Measurements from ENCODE around the gene CCDC175.
A peak's percentile ranks its signal among the peaks of the same experiment; 100 is the strongest.

CCDC175 gene

DNA sequence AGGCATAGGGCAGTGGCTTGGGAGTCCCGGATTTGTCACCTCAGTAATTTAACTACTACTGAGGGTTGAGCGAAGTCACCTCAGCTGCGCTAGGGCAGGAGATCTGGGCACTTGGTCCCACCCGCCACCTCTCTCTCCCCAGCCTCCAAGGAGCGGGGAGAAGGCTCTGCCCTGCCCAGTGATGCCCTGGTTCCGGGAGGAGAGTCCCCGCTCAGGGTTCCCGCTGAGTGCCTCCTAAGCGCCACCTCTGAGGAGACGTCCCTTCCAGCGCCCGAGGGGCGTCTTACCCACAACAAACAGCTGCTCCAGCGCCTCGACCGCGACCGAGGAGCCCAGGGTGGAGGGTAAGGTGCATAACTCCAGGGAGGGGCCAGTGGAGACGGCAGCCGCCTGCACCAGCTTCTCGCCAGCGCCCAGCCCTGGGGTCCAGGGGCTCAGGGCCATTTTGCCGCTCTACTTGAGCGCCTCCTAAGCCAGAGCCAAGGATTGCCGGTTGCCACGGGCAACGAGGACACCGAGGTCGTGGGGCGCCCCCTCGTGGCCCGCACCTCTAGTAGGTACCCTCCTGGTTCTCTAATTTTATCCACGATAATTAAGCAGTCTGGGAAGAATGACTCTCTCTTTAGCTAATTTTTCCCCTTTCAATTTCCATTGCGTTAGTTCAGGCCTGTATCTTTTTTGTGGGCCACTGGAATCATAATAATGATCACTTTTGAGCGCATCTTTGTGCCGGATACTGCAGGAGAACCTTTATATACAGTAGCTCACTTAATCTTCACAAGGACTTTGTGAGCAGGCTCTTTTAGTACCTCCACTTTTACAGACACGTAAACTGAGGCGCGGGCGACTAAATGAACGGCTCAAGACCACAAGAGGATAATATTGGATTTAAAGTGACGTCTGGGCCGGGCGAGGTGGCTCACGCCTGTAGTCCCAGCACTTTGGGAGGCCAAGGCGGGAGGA is at the start of gene CCDC175:
Gene CCDC175 (minus strand): TSS at position 481 of the 963 bp plus-strand sequence. CDS start 37 bp downstream, at position 444.
- peak; percentile 54 for DNase-seq (ENCODE audit: low read depth)

GRCh38 chr14:59622631-59623030 is 46.0 kb upstream of the CCDC175 start:
- DNase-seq (ENCODE audit: low read depth): no peak

- DNase-seq (ENCODE audit: low read depth): no peak
These were observed 42.4 kb upstream of the CCDC175 start for GRCh38 chr14:59619061-59619460.

GRCh38 chr14:59601056-59601455 is 24.4 kb upstream of the CCDC175 start:
- DNase-seq (ENCODE audit: low read depth): no peak

GRCh38 chr14:59600211-59600945 is 23.8 kb upstream of the CCDC175 start:
- DNase-seq (ENCODE audit: low read depth): no peak

GRCh38 chr14:59595071-59595470 is 18.5 kb upstream of the CCDC175 start:
- DNase-seq (ENCODE audit: low read depth): no peak

GRCh38 chr14:59591641-59592370 is 15.2 kb upstream of the CCDC175 start:
- no peak for DNase-seq (ENCODE audit: low read depth)

DNA sequence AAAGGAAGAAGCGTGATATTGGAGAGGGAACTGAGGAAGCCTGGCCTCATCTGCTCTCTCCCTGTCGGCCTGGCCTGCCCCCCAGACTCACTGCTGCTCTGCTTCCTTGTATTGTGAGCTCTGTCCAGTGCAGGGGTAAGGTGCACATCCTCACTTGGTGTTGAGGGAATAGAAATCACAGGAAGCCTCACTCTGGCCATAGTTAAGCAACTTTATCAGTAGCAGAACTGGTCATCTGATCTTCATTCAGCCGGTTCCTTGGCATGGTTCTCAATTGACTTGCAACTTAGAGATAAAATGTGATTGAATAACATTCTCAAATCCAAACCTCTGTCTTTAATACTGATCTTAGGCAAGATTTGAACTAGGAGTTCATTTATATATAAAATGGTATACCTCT is 11.5 kb upstream of the CCDC175 start:
- no peak for DNase-seq (ENCODE audit: low read depth)

DNA sequence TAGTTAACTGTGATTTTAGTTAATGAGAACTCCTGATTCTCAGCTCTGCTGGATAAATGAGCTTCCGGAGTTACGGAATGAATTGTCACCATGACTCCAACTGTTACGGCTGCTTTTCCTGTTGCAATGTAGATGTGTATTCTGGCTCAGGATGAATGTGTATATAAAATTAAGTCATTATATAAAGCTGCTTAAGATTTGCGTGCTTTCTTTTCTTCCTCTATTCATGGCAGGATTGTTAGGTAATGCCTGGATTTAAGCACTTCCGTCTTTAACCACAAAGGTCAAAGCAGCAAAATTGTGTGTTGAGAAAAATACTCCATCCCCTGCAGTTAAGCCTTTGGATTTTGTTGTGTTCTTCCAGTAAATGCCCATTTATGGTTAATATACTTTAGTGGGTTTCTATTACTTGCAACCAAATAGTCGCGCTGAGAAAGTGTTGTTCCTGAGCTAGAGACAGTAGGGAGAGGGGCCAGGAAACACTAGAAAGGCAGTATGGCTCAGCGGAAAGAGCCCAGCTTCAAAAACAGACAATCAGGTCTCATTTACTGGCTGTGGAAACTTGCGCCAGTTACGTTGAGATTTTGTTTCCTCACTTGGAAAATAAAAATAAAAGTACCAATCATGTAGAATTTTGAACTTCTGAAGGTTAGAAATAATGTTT is 9.4 kb upstream of the CCDC175 start:
- no peak for DNase-seq (ENCODE audit: low read depth)

DNA sequence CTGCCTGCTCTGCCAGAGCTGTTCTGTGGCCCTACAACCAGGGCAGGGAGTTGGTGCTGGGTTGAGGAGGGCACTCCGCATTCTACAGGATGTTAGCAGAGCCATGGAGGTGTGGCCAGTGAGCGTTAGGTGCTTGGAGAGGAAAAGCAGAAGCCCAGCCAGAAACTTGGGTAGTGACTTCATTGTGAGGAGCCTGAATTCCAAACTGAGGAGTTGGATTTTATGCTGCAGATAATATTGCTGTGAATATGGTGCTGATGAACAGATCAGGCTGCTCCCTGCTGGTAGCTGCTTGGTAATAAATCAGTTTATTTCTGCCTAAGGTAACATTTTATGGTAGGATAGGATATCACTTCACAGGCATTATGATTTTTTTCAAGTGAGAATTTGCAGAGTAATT is 7.1 kb upstream of the CCDC175 start:
- no peak for DNase-seq (ENCODE audit: low read depth)

DNA sequence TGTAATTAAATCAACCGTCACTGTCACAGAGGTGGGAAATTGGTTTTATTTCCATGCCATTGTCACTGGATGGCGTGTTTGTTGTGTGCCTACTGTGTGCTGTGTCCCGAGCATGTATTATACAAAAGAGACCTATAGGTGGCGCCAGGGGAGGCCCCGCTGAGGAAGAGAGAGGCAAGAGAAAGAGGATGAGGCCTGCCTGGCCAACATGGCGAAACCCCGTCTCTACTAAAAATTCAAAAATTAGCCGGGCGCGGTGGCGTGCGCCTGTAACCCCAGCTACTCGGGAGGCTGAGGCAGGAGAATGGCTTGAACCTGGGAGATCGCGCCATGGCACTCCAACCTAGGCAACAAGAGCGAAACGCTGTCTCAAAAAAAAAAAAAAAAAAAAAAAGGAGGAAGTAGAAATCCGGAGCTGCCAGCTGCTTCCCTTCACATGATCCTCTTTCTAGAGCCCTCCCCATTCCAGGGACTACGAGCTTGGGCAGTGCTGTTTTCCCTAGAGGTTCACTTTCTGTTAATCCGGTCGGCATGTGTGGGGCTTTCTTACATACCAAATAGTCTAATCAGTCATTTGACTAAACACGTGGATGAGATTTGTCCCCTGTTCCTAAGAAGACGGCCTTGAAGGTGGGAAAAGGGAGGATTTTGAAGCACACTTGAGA is 6.4 kb upstream of the CCDC175 start:
- DNase-seq (ENCODE audit: low read depth): no peak

GRCh38 chr14:59582161-59582560 is 5.5 kb upstream of the CCDC175 start:
- no peak for DNase-seq (ENCODE audit: low read depth)

DNA sequence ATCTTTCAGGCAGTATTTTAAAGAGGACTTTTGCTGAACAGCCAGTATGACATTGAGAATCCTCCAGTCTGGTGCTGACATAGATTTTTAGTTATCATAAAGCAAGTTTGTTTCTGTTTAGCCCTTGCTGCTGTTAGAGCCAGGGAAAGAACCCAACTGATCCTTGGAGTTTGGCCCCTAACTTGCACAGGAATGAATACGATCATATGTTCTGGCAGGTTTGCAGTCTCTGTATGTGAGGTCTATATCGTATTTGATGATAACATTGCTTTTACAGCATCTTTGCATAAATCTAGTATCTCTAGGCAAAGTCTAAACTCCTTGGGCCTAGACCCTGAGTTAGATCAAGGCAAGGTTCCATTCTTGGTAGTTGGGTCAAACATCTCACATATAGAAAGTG is 4.3 kb upstream of the CCDC175 start:
- DNase-seq (ENCODE audit: low read depth): no peak

- no peak for DNase-seq (ENCODE audit: low read depth)
These were observed 6.5 kb downstream of the CCDC175 start for GRCh38 chr14:59570122-59570521.

GRCh38 chr14:59566725-59567124 is 9.9 kb downstream of the CCDC175 start:
- DNase-seq (ENCODE audit: low read depth): no peak

GRCh38 chr14:59566296-59566695 is 10.3 kb downstream of the CCDC175 start:
- no peak for DNase-seq (ENCODE audit: low read depth)

DNA sequence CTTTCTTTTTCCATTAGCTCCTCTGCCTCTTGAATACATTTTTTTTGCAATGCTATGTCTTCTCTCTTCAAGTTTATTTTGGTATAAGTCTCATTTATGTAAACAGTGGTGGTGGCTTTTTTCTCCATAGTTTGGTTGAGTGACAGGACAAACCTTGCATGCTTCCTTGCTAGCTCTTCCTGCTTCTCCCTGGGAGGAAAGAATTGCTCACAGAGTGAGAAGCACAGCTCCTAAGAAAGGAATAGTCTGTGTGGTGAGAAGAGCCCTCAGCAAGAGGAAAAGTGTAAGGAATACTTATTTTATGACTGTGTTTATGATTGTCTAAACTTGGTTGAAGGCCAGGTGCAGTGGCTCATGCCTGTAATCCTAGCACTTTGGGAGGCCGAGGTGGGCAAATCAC is 11.5 kb downstream of the CCDC175 start:
- DNase-seq (ENCODE audit: low read depth): no peak

GRCh38 chr14:59564366-59564765 is 12.2 kb downstream of the CCDC175 start:
- DNase-seq (ENCODE audit: low read depth): no peak

DNA sequence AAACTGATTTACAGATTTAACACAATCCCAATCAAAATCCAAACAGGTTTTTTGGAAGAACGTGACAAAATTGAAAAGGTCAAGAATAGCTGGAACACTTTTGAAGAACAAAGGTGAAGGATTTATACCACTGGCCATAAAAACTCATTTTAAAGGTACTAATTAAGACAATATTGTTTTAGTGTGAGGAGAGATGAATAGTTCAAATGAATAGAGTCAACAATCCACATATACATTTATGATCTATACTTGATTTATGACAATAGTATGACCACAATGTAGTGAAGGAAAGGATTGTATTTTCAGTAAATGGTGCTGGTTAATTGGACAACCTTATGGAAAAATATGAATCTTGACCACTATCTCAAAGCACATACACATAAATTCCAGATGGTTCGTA is 29.3 kb downstream of the CCDC175 start:
- DNase-seq (ENCODE audit: low read depth): no peak

DNA sequence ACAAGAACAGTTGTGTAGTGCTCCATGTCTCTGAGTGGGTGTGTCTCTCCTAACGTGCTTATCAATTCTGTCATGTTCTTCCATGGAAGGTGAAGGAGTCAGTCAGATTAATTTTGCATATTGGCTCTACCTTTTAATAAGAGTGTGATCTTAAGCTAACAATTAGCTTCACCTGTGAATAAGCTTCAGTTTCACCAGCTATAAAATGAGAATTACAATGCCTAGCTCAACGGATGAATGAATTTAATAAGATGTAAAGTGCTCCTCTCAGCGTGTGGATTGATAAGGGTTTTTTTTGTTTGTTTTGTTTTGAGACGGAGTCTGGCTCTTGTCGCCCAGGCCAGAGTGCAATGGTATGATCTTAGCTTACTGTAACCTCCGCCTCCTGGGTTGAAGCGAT is 32.7 kb downstream of the CCDC175 start:
- DNase-seq (ENCODE audit: low read depth): no peak

DNA sequence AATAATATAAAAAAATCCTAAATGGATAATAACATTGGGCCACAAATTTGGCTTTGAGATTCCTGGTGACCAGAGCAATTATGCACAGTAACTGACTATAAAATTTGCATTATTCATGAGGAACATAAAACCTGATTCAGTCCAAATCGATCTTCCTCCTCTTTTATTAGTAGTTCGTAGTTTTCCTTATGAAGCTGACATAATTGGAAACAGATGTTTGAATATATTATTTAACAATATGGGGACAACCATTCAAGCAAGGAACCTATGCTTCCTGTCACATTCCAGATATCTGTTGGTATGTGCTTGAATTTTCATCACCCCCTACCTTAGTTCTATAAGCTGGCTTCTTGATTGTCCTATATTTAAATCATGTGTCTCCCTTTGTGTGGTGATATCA is 34.9 kb downstream of the CCDC175 start:
- no peak for DNase-seq (ENCODE audit: low read depth)

Data from stimulated activated CD8-positive, alpha-beta memory T cell treated with anti-CD3 and anti-CD28 coated beads, Interleukin-12 subunit alpha, Interleukin-12 subunit beta, amount 100 ng/mL, for 4 hours (primary cell).